GM21619 (cell line): ENCODE measurements around the gene FRY.

ENCODE experiments used
- ATAC-seq: cut with Tn5 transposase; IDR thresholded peaks from one replicate; pipeline ENCODE4 v1.9.1; 2021; ENCODE audit not compliant: unreplicated experiment

Gene FRY

DNA sequence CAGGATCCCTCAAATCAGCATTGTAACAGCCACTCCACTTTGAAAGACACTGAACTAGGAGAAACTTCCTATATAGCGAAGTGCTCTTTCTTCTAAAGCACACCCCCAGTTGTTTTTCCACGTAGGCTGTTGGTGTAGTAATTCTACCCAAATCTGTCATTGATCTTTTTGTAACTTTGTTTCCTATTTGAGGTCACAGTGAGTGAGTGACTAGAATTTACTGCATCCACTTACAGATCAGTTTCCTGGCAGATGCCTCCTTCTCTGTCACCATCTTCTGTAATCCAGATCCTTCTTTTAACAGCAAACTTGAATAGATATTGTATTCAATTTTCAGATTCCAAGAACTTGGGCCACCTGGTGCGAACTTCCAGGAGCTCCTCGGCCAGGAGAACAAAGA lies 268.3 kb downstream of the FRY start:
- ATAC-seq, result no peak

GRCh38 chr13:32300406-32300805 lies 268.8 kb downstream of the FRY start:
- no peak for ATAC-seq

DNA sequence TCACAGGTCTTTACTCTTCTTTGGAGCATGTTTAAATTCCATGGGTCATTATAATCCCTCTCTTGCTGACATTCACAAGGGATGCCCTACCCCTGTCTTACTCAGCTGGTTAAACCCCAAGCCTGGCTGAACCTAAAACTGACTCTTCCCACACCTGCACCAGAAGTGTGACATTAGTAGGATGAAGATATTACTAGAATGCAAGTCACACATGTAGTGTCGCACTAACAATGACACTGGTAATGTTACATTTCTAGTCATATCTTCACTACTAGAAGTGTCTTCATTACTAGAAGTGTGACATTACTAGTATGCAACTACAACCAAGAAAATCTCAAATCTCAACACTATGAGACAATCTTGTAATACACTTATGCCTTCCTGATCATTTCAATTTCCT lies 269.3 kb downstream of the FRY start:
- ATAC-seq, result no peak

GRCh38 chr13:32302461-32302860 lies 270.9 kb downstream of the FRY start:
- no peak for ATAC-seq

DNA sequence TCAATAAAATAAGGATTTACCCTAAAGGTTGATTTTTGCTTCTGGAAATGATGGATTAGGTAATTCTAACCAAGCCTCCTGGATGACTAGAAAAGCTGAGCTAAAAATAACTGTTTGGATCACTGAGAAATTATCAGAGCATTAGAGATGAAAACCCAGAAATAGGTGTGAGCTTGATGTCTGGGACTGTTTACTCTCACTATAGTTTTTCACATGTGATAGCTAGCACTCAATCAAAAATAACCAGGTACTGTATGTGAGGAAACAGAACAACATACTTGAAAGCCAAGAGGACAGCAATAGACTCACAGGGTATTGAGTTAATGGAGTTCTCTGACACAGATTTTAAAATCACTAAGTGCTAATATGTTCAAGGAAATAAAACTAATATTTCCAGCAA lies 274.1 kb downstream of the FRY start:
- ATAC-seq, result no peak

DNA sequence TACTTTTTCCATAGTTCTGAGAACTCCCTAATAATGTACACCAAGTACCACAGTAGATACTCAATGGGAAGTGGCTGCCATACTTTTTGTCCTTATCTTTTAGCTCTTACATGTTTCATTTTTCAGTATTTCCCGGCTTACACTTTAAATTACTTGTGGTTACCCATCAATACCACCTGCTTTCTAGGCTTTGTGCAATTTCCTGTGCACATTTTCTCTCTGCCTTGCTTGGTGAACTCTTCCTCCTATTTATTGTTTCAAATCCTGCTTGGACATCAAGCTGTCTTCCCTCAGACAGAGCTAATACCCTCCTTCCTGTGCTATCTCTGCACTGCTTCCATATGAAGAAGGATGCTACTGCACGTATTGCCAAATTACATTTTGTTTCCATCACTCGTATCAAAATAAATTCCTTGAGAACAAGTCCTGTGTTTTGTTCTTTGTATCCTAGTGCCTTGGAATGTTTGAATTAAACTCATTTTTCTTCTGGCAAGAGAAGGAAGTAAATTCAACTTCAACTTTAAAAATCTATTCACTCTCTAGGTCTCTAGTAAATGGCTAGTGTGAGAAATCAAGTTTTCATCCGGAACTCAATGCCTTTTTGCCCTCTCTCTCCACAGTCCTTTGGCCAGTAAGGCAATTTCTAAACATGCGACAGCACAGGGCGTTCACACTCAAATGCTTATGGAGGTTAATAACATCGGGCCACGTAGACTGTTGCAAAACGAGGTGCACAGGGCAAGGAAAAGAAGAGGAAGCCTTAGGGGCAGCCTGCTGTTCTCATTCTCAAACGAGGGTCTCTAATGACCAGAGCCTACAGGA lies 277.9 kb downstream of the FRY start:
- peak; percentile 15 for ATAC-seq

GRCh38 chr13:32310134-32310706 lies 278.6 kb downstream of the FRY start:
- peak; percentile 64 for ATAC-seq

GRCh38 chr13:32311188-32311897 lies 279.8 kb downstream of the FRY start:
- ATAC-seq, result no peak

- peak; percentile 13 for ATAC-seq
Measured at GRCh38 chr13:32314271-32315237, 283.0 kb downstream of the FRY start.

- peak; percentile 88 for ATAC-seq
Measured at GRCh38 chr13:32315238-32316027, 283.9 kb downstream of the FRY start, which contains the start of the genes BRCA2 and ZAR1L. BRCA2 (plus strand) TSS chr13:32315508; CDS start chr13:32316461, 953 bp downstream. ZAR1L (minus strand) TSS chr13:32315363; CDS start chr13:32311925, 3,438 bp downstream.

- ATAC-seq, result peak; percentile 41
Measured at GRCh38 chr13:32316028-32316339, 284.4 kb downstream of the FRY start.

- no peak for ATAC-seq
Measured at GRCh38 chr13:32316501-32316900, 284.9 kb downstream of the FRY start.

DNA sequence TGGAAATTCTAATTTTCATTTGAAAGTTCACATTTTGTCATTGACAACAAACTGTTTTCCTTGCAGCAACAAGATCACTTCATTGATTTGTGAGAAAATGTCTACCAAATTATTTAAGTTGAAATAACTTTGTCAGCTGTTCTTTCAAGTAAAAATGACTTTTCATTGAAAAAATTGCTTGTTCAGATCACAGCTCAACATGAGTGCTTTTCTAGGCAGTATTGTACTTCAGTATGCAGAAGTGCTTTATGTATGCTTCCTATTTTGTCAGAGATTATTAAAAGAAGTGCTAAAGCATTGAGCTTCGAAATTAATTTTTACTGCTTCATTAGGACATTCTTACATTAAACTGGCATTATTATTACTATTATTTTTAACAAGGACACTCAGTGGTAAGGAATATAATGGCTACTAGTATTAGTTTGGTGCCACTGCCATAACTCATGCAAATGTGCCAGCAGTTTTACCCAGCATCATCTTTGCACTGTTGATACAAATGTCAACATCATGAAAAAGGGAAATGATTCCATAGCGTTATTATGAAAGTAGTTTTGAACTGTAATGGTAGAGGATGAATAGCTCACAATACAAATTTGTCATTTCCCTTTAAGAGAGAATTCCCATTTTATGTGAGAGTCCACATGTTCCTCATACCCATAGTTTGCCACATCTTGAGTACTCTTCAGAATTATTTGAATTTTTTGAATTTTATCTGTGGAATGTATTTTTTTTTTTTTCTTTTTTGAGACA lies 286.3 kb downstream of the FRY start:
- ATAC-seq, result no peak

DNA sequence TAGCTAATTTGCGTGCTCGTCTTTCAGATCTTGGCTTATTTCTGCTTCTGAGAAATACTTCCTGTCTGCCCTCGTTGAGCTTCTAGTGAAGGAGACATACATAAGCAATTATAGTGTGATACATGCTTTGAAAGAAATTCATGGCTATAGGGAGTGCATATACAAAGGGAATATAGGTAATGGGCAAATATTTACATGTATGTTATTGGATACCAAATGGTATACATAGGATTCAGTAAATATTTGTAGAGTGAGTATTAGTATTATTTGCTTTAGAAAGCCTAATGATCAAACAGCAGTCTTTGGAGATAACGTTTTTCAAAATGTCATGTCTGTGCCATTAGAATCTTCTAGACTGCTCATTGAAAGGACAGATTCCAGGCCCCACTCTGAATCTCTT lies 289.0 kb downstream of the FRY start:
- no peak for ATAC-seq

GRCh38 chr13:32323912-32324311 lies 292.3 kb downstream of the FRY start:
- no peak for ATAC-seq

DNA sequence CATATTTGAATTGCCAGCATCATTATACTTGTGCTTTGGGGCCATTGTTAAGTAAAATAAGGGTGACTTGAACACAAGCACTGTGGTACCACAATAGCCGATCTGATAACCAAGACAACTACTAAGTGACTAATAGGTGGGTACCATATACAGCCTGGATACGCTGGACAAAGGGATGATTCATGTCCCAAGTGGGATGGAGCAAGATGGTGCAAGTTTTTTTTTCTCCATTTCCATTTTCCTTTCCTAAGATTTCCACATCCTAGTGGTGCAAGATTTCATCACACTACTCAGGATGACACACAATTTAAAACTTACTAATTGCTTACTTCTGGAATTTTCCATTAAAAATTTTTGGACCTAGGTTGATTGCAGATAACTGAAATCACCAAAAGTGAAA lies 298.9 kb downstream of the FRY start:
- ATAC-seq, result no peak

- ATAC-seq, result no peak
Measured at GRCh38 chr13:32334671-32335070, 303.1 kb downstream of the FRY start.

DNA sequence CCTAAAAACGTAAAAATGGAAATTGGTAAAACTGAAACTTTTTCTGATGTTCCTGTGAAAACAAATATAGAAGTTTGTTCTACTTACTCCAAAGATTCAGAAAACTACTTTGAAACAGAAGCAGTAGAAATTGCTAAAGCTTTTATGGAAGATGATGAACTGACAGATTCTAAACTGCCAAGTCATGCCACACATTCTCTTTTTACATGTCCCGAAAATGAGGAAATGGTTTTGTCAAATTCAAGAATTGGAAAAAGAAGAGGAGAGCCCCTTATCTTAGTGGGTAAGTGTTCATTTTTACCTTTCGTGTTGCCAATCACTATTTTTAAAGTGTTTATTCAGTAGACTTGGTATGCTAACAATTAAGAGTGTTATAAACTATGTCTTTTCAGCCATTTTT lies 309.3 kb downstream of the FRY start:
- no peak for ATAC-seq

DNA sequence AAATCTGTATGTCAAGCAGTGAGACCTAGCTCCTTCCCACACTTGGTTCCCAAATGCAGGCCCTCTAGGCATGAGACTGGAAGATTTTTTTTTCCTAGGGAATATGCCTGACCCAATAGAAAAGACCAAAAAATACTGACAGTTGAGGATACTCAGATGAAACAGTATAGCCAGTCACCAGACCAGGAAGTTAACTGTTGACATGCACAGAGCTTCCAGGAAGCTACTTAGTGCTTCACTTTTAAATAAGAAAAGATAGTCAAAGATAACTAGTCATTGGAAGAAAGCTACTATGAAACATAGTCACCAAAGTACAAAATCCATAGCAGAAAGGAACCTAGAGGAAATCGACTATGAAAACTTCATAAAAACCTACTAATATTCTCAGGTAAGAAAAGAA lies 316.1 kb downstream of the FRY start:
- no peak for ATAC-seq
